Putamen (tissue), 1 donor: ENCODE measurements around the gene PAX9.
"Not testable (repeated sequence)": the region's sequence is repeated elsewhere in the genome, so short reads cannot be mapped to it uniquely, and the experiment has no call there.

ENCODE experiments used
- DNase-seq: peaks from one replicate; pipeline ENCODE4 v3.0.0-alpha.2; 2016; ENCODE audit warnings: low spot score

PAX9 gene

DNA sequence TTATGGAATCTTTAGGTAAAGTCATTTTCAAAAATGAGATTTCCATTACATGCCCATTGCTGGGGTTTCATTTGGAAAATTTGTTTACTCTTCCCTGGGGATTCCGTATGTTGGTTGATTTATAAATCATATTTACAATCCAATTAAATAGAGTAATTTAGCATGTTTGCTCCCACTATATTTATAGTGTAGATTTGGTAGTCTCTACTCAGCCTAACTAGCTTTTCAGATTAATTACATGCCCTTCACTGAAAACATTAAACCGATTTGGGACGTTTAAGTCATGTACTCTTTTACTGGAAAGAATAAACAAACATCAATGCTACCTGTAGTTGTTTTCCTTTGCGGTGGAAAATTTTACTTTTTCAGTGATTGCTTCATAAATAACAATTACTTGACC, 10.4 kb downstream of the PAX9 start:
- no peak for DNase-seq

DNA sequence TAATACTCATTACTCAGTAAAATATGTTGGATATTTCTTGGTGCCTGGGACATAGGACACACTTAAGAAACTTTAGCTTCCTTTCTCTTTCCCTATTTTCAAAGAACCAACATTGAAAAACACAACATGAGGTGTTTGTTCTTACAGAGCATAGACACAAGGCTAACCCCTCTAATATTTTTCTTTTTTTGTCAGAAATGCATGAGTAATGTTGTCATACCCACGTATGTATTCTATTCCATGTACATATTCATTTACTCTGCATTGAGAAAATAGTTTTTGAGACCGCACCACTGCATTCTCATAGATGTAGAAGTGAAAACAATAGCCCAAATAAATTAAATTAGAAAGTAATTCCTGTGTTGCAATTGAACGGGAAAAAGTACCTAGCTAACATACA, 13.0 kb downstream of the PAX9 start:
- DNase-seq: no peak

DNA sequence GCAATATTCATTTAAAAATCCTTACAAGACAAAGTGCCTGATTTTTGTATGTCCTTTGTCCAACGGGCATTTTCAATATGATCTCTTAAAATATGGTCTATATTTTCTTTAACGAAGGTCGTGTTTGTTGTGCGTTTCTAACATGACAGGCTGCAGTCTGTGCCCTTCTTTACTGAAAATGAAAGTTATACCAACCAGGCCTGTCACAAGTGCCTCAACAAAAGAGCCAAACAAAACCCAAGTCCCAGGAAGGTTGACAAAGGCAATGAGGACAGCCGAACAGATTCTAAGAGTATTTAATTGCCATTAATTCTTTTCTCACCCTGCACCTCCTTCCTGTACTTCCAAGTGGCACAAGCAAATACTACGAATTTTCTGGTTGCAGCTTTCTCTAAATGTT, 13.9 kb downstream of the PAX9 start:
- DNase-seq: no peak

DNA sequence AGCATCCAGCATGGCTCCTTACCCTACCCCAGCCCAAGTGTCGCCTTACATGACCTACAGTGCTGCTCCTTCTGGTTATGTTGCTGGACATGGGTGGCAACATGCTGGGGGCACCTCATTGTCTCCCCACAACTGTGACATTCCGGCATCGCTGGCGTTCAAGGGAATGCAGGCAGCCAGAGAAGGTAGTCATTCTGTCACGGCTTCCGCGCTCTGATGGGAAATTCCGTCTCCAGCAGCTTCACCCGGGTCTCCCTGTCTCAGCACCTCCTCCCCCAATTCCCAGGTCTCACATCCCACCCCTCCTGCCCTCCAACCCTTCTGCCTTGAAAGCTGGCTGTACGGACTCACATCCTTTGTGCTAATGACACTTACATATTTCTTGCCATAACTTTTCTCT, 14.6 kb downstream of the PAX9 start:
- DNase-seq: no peak

DNA sequence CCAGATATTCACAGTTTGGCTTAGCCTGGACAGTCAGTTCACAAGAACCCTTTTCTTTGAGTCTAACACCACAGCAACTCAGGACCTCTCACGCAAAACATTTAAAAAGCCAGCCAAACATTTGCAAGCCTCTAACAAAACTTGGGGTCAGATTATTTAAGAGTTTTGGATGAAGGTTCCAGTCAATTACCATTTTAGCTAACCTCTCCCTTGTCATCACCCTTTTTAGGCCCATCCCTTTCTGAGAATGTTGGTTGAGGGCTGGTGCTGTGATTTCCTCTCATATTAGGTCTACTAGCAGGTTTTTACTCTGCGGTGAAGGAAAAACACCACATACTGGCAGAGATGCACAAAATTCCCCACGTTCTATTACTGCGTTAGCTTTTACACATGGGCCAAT, 20.7 kb downstream of the PAX9 start:
- DNase-seq: no peak

DNA sequence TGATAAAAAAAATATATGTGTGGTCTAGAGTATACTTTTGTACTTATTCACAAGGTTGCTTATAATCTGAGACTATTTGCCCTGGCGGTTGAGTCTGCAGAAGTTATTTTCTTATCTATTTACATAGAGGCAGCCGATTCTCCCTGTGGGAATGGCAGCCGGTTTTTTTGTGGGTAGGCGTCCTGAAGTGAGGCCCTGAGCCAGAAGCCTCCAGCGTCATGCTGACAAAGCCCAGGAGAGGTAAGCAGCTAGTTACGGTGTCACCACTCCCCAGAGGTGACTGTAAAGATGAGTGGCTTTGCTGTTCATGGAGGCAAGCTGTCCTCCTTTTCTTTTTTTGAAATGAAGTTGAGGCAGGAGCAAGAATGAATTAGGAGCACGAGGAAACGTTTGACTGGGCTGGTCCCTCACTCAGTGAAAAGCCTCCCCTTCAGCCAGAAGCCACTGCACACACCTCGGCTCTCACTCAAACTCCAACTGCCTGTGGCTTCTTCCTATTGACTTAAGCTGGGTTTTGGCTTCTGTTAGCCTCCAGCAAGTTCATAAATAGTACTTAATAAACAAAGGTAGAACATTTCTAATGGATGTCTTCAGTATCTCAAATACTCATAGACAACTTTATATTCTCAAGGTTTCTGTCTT, 21.5 kb downstream of the PAX9 start:
- no peak for DNase-seq

DNA sequence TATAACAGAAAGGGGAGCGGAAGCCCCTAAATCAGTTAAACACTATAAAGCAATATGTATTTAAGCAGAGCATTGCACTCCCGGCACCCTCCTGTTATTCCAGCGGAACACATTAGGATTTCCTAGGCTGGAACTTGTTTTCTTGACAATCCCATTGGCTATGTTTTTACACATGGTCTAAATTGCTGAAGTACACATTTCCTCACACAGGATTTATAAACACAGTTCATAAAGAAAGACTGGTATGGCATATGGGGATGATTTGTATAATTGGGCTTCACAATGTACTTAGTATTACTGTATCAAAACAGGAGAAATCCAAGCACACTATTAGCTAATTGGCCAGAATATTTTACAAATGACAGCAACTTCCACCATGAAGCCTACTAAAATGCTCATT, 23.3 kb downstream of the PAX9 start:
- DNase-seq: no peak

DNA sequence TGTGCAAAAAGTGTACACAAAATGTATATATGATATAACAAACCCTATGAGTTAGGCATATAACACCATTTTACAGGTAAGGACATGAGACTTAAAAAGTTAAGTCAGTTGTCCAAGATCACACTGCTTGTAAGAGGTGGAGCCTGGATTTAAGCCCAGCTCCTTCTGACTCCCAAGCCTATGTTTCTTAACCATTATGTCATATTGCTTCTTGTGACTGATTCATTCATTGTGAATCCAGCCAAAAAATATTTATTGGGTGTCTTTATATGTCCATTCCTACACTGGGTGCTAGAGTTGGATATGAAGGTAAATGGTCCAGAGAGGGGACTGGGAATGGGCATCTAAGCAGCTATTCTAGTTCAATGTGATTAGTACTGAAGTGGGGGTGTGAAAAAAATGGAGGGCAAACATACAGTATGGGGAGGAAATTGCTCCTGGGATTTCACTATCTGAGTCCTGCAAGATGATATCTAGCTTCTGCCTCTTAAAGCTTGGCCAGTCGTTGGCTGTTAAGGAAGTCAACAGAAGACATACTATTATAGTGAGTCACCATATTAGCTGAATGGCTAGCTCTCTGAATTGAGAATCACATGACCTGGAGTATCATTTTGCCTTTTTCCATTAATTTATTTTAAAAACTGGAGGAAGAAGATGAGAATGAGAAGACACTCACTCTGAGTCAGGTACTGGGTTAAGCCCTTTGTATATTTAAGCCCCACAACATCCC, 28.8 kb downstream of the PAX9 start:
- DNase-seq: no peak

DNA sequence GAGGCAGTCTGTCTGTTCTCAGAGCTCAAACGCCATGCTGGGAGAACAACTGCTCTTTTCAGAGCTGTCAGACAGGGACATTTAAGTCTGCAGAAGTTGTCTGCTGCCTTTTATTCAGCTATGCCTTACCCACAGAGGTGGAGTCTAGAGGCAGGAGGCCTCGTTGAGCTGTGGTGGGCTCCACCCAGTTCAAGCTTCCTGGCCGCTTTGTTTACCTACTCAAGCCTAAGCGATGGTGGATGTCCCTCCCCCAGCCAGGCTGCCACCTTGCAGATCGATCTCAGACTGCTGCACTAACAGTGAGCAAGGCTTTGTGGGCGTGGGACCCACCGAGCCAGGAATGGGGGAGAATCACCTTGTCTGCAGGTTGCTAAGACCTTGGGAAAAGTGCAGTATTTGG, 37.8 kb downstream of the PAX9 start:
- not testable (repeated sequence) for DNase-seq

DNA sequence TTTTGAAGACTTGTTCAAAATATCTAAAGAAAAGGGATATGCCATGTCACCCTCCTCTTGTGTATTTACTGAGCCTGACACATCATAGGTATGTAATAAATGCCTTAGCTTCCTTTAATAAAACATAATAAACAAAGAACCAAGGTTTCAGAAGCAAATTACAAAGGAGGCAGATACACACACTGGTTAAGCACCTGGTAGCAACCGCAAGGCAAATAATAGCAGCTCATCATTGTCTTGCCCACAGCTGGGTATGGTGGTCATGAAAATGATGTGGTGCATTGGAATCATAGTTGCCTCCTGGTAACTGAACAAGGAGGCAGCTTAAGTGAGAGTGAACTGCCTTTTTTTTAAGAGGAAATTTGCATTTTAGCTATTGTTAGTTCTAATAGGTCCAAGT, 39.0 kb downstream of the PAX9 start:
- DNase-seq: no peak

DNA sequence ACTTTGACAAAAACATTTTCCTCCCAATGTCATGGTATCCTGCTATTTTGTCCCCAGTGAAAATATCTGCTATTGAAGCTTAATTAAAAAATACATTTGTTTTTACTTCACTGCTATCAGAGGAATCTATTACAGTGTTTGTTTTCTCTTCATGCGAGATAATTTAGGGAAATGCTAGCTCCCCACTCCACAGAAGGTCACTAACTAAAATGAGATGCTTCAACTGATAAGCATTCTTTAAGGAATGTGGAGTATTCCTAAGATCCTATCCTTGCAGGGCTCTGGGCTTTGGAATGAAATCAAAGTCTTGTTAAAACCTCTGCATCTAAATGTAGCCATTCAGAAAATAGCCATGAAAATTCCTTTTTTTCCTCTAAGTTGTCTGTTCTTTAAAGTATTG, 39.5 kb downstream of the PAX9 start:
- DNase-seq: no peak

DNA sequence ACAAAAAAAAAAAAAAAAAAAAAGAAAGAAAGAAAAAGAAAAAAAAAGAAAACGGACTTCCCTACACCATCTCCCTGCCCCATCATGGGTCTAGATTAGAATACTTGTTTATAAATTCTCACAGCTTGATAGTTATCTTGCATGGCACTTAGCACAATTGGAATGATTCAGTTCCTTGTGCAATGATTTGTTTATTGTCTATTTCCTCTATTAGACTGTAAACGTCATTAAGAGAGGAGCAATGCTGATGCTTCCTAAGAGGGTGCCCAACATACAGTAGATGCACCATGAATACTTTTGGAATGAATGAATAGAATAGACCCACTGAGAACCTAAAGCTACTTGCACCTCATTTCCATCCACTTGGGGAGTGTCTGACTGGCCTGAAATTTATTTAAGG, 40.8 kb downstream of the PAX9 start:
- no peak for DNase-seq

DNA sequence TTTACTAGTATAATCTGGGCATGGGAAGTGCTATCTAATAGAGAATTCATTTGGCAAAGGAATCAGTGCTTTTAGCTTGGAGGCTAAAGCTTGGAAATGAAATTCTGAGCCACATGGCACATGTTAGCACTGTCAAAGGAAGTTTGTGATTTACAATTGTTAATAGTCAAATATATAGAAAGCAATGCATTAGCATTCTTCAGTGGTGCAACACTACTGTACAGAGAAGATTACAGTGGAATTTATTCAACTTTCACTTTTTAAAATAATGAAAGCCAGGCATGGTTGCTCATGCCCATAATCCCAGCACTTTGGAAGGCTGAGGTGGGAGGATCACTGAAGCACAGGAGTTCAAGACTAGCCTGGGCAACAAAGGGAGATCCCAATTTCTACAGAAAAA, 45.9 kb downstream of the PAX9 start:
- no peak for DNase-seq

DNA sequence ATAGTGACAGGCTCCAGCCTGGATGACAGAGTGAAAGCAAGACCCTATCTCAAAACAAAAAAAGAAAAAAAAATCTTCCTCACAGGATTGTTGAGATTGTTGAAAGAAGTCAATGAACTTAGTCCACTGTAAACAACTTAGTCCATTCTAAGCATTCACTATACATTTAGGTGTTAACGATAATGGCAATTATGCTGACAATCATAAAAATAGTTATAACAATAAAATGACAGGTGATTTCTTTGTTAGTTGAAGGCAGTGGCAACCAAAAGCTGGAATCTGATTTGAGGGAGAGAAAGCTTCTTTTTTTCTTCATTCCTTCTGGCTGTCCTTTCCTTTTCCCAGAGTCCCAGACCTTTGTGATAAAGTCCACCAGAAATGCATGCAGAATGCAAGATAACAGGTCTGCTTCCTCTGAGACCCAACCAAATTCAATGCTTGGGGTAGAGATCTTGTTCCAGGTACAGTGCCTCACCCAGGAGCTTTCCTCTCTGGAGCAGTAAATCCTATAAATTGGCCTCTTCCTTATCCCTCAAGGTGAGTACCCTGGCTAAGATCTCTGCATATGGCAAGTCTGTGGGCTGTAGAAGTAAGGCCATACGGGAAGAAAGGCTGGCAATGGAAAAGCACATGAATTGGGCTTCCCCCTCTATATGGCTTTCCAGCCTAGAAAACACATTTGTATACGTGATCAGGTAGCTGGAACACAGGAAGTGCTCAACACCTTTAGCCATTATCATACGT, 52.5 kb downstream of the PAX9 start:
- no peak for DNase-seq

DNA sequence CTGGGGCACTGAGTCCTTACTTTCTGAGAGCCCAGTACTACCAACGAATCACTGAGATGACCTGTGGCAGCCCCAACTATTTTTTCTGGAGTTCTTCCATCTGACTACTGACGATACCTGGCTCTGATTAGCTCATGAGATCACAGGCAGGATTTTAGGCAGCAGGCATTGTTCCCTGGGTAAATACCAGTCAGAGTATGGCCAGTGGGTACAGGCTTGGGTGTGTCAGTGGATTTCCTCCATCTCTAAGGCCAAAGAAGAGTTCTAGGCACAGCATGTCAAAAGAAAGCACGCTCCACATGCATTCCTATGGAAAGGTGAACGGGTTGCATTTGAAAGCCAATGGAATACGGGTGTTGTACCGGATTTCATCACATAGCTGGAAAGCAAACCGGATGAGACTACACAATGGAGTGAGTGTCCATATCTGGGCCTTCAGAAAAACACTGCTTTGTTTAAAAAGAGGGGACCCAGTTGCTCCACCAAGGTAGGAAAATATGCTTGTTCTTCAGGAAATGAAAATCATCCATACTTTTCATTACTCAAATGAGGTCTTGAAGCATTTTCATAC, 55.0 kb downstream of the PAX9 start:
- no peak for DNase-seq

DNA sequence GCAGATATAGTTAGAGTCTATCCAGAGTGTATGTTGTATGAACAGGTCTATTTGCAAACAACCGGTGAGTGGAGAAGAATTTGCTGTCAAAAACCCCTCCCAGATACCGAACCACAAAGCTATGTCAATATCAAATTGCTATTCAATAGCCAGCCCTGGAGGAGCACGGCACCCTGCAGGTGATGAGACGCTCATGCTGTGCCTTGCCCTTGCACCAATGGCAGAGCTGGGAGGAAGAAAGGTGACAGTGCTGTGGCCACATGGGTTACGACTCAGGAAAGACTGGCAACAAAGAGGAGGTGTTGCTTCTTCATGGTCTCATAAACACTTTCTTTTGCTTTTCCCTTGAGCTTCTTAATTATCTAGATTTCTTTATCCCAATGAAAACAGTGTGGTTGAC, 55.7 kb downstream of the PAX9 start:
- DNase-seq: no peak

DNA sequence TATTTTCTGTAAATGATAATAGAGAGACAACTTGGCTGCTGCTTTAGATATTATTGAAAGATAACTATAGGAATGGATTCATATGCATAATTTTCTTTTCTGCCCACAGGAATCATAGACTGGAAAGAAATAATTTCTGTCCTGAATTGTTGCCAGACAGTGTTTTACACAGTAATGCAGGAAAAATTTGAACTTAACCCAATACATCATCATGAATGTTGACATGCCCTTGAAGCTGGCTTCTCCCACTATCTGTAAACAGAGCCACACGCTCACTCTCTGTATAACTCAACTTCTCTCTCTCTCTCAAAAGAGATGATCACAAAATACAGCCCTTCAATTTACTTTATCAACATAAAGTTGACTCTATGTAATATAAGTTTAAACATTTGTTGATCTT, 56.6 kb downstream of the PAX9 start:
- DNase-seq: no peak

DNA sequence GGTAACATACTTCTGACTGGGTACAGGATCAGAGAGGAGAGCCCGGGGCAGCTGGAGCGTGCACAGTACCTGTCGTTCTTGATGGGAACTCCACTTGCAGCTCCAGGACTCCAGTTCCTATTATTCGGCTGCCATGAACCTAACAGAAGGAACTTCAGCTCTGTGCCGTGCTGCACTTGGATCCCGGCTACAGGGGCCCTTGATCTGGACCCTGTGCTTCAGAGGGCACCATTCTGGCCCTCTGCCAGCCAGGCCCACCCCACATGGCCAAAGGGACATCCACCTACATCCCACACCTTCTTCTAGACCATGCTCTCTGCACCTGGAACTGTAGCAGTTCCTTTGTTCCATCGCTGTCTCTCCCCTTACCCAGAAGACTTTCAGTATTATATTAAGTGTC, 58.2 kb downstream of the PAX9 start:
- no peak for DNase-seq

DNA sequence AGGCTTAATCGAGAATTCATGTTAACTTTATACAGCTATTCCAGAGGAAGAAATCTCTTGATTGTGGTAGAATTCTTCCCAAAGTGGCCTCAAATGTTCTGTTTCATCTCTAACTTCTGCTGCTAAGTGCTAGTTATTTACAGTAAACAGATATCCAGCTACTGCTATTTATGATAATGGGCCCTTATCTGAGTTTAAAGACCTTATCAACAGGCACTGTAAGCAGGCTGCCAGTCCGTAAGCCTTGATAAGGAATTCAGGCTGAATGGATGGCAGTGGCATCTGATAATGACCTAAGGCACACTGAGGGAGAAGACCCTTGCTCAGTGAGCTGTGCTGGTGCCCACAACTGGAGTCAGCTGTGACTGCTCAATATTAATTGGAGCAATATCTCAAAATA, 59.0 kb downstream of the PAX9 start:
- DNase-seq: no peak

DNA sequence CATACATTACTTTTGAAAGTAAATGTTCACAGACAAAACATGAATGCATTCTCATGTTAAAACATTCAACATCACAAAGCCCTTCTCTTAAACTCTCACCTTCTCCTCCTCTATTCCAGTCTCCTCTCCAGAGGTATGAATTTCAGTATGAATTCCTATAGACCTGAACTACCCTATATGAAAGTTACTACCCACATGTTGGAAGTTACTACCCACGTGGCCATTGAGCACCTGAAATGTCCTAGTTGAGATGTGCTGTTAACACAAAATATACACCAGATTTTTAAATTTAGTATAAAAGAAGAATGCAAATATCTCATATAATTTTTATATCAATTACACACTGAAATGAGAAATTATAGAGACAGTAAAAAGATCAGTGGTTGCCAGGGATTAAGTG, 60.2 kb downstream of the PAX9 start:
- no peak for DNase-seq

DNA sequence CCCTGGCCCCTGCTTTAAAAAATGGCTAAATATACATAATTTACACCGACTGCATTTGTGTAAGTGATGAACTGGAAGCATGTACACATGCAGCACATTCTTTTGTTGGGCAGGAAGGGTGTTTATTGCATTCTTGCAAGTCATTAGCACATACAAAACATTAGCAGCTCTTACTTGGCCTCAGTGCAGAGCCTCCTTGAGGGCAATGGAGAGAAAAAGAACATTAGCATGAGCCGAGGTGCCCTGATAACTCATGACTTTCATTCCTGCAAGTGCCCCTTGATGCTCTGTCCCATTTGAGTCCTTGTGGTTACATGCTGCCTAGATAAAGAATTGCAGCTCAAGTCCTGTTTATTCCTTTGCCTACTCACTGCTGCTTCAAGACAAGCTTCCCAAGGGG, 61.9 kb downstream of the PAX9 start:
- DNase-seq: no peak

DNA sequence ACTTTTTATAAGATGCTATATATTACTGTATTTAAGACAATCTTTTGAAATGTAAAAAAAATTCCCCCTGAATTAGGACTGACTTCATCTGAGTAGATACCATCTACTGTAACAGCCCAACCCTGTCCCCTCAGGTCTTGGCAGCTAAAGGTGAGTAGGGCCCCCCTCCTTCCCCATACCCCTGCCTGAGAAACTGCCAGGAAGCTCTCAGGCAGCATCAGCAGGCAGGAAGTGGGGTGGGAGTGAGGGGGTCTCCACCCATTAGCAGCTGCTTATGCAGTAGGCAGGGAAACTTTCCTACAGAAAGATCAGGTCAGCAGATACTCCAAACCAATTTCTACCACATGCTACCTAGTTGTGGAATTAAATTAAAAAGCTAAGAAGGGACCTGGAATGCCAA, 62.5 kb downstream of the PAX9 start:
- no peak for DNase-seq

DNA sequence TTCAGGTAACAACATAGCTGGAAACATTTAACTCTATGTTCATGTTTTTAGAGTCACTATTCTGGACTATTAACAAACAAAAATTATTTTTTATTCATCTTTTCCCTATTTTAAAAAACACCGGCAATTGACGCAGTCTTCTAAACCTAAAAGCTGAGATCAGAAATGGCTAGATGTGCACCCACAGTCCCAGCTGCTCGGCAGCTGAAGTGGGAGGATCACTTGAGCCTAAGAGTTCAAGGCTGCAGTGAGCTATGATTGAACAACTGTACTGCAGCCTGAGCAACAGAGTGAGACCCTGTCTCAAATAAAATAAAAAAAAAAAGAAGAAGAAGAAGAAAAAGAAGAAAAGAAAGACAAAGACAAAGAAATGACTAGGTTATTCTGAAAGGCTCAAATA, 64.5 kb downstream of the PAX9 start:
- no peak for DNase-seq
